Chondrocyte (in vitro differentiated cells): ENCODE data around the gene KRT6B. TPM values are rescaled to one million over a fixed set of nuclear protein-coding genes. Genes with fewer than 3 reads are reported as not detected.

Experiments
- DNase-seq: peaks from one replicate; pipeline ENCODE4 v3.0.0; 2021; ENCODE audit warnings: mixed read lengths, low spot score
- H3K27ac Mint-ChIP-seq: one replicate; pipeline ENCODE4 v1.8.0; 2021; ENCODE audit warnings: mild to moderate bottlenecking, moderate library complexity, mixed read lengths; ENCODE audit not compliant: unreplicated experiment
- H3K27me3 Mint-ChIP-seq: 2 replicates; pipeline ENCODE4 v1.8.0; 2021; ENCODE audit warnings: low read depth, mixed read lengths
- H3K36me3 Mint-ChIP-seq: 2 replicates; pipeline ENCODE4 v1.8.0; 2021; ENCODE audit warnings: low read depth, mixed read lengths
- H3K4me1 Mint-ChIP-seq: 2 replicates; pipeline ENCODE4 v1.8.0; 2021; ENCODE audit warnings: low read depth, mild to moderate bottlenecking, mixed read lengths
- H3K4me3 Mint-ChIP-seq: one replicate; pipeline ENCODE4 v1.8.0; 2021; ENCODE audit warnings: mild to moderate bottlenecking, moderate library complexity, mixed read lengths; ENCODE audit not compliant: unreplicated experiment
- H3K9me3 Mint-ChIP-seq: 2 replicates; pipeline ENCODE4 v1.8.0; 2021; ENCODE audit warnings: low read depth, mixed read lengths
- total RNA-seq: library from RNA; stranded (reverse); gene quantifications from 3 replicates; pipeline ENCODE4 v1.2.1, GENCODE V29; 2021
- TF ChIP-seq, protein P1 (sequence below): fragments of 200-600 bp; sonication (generic); IDR thresholded peaks from 2 replicates; pipeline ENCODE4 v1.5.0; 2021; ENCODE audit warnings: antibody characterized with exemption, mild to moderate bottlenecking, moderate library complexity

Gene KRT6B
- total RNA-seq, 1 donor from 2014 or later: not detected

DNA sequence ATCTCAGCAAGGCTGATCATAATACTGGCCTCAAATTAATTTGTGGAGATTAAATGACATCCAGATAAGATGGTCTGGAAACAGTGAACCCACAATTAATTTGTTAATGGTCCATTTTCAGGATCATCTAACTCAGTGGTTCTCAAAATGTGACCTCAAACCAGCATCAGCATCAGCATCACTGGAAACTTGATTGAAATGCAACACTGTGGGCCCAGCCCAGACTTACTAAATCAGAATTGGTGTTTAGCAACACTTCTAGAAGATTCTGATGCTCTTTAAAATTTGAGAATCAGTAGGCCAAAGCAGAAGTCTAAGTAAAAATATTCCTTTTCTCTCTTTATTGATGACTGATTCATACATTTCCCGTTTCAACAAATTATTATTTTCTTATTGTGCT is 35.2 kb downstream of the KRT6B start:
- DNase-seq: no peak
- no peak overlapping the region for H3K4me3 Mint-ChIP-seq
- no peaks in the 10 kb centered on the region for H3K9me3 Mint-ChIP-seq
- TF ChIP-seq, protein P1, sequence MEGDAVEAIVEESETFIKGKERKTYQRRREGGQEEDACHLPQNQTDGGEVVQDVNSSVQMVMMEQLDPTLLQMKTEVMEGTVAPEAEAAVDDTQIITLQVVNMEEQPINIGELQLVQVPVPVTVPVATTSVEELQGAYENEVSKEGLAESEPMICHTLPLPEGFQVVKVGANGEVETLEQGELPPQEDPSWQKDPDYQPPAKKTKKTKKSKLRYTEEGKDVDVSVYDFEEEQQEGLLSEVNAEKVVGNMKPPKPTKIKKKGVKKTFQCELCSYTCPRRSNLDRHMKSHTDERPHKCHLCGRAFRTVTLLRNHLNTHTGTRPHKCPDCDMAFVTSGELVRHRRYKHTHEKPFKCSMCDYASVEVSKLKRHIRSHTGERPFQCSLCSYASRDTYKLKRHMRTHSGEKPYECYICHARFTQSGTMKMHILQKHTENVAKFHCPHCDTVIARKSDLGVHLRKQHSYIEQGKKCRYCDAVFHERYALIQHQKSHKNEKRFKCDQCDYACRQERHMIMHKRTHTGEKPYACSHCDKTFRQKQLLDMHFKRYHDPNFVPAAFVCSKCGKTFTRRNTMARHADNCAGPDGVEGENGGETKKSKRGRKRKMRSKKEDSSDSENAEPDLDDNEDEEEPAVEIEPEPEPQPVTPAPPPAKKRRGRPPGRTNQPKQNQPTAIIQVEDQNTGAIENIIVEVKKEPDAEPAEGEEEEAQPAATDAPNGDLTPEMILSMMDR: no peak
- H3K27ac Mint-ChIP-seq: no peak overlapping the region
- peaks cover 20% of the 10 kb centered on the region for H3K27me3 Mint-ChIP-seq
- H3K4me1 Mint-ChIP-seq: peaks cover 12% of the 10 kb centered on the region
- H3K36me3 Mint-ChIP-seq: no peaks in the 10 kb centered on the region

DNA sequence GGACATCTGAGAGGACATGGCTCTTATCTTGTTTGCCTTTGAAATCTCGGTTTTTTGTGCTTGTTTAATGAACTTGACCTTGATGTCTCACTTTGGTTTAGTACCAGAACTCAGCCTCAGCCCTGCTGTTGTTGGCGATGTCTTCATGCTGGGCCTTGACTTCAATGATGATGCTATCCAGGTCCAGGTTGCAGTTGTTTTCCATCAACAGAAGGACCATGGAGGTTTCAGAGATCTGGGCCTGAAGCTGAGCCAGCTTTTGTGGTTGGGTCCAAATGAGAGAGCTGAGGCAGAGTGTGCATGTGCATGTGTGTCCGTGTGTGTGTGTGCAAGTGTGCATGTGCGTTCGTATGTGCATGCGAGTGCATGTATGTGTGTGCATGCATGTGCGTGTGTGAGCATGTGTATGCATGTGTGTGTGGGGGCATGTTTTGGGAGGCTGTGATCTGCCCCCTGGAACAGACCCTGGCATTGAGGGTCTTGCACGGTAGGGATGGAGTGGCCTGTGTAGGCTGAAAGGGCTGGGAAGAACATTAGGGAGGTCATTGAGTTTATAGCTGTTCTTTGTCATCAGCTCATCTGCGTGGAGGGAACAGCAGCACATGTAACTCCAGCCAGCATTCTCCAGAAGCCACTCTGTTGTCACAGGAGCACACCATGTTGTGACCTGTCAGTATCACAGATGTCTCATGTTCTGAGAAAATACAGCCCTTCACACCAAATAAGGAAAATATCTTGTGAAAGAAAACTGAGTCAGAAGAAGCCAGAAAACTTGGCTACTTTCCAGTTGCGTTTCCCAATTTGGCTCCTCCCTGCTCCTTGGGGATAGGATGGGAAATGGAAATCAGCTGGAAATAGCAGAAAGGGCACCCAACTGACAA is 35.8 kb downstream of the KRT6B start:
- TF ChIP-seq, protein P1: no peak
- no peaks in the 10 kb centered on the region for H3K36me3 Mint-ChIP-seq
- H3K27ac Mint-ChIP-seq: no peak overlapping the region
- no peaks in the 10 kb centered on the region for H3K9me3 Mint-ChIP-seq
- H3K27me3 Mint-ChIP-seq: peaks cover 14% of the 10 kb centered on the region
- DNase-seq: no peak
- no peak overlapping the region for H3K4me3 Mint-ChIP-seq
- H3K4me1 Mint-ChIP-seq: peaks cover 12% of the 10 kb centered on the region

DNA sequence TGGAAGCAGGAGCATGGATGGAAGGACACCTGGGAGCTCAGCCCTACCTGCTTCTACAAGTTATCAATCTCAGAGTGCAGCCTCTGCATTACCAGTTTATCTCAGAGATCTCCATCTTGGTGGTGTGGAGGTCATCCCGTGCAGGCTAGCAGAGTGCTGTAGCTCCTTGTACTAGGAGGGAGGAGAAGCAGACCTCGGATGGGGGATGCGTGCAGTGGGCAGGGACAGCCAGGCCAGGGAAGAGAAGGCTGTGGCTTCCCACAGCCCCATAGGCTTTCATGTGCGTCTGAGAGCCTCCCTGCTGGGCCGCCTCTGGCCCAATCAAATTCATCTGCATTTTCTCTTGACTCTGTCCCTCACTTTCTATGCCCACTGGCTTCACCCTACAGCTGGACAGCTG is 37.0 kb downstream of the KRT6B start:
- no peak overlapping the region for H3K27ac Mint-ChIP-seq
- no peak for DNase-seq
- H3K4me3 Mint-ChIP-seq: no peak overlapping the region
- peaks cover 12% of the 10 kb centered on the region for H3K4me1 Mint-ChIP-seq
- no peaks in the 10 kb centered on the region for H3K9me3 Mint-ChIP-seq
- peaks cover 6% of the 10 kb centered on the region for H3K27me3 Mint-ChIP-seq
- no peaks in the 10 kb centered on the region for H3K36me3 Mint-ChIP-seq
- TF ChIP-seq, protein P1: no peak

DNA sequence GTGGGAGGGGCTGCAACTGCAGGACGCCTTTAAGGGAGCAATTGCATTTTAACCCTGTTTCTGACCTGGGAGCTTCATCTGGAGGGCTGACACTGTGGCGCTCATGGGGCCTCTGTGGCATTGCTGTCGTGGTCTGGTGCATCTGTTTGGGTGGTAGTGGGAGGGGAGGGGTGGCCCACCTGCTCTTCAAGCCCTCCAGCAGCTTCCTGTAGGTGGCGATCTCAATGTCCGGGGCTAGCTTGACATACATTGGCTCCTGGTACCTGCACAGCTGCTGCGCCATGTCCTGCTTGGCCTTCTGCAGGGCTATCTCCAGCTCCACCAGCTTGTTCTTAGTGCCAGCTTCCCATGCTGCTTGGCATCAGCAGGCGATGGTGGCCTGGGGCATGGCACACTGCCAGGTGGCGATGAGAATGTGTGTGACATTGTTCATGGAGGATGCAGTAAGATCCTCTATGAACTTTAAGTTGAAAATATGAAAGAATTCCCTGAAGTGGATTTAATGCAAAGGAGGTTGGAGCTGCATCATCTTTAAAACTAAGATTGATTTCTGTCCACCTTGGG is 38.1 kb downstream of the KRT6B start:
- Mint-ChIP-seq H3K36me3 (no peaks in the 10 kb centered on the region), H3K27ac (no peak overlapping the region), H3K27me3 (peaks cover 5% of the 10 kb centered on the region), H3K9me3 (no peaks in the 10 kb centered on the region), H3K4me1 (peaks cover 10% of the 10 kb centered on the region), H3K4me3 (no peak overlapping the region)
- DNase-seq: no peak
- TF ChIP-seq, protein P1: no peak

DNA sequence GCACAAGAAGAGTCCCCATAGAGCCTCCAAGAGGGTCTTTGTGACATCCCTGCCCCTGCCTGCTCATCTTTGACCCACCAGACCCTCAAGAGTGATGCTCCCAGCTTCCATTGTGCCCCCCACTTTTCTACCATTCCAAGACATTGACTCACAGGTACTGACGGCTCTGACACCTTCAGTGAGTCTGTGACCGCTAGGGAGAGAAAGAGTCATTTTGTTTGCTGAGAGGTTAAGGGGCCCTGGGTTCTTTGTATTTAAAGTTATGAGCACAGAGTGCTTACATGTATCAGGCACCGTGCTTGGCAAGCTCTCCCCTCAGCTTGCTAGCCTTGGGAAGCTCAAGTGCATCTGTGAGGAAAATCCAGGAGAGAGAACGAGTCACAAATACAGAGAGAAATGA is 38.7 kb downstream of the KRT6B start:
- H3K9me3 Mint-ChIP-seq: no peaks in the 10 kb centered on the region
- H3K4me3 Mint-ChIP-seq: no peak overlapping the region
- H3K27me3 Mint-ChIP-seq: peaks cover 10% of the 10 kb centered on the region
- no peak for DNase-seq
- H3K4me1 Mint-ChIP-seq: peaks cover 10% of the 10 kb centered on the region
- H3K27ac Mint-ChIP-seq: no peak overlapping the region
- TF ChIP-seq, protein P1: no peak
- no peaks in the 10 kb centered on the region for H3K36me3 Mint-ChIP-seq
